ENCODE measurements around the gene RBBP6.
A peak's percentile ranks its signal among the peaks of the same experiment; 100 is the strongest.

Gene RBBP6

GRCh38 chr16:24540602-24541210 lies 1.3 kb downstream of the RBBP6 start:
- peak overlapping the region; percentile 94 for H3K4me3 ChIP-seq (ENCODE audit: control insufficient read depth, low read depth, low read length)
- no peak for TF ChIP-seq CTCF (conservative IDR thresholded peaks at IDR 0.05; ENCODE audit: control insufficient read depth, insufficient read depth, low read depth, low read length)
- no peak for DNase-seq (ENCODE audit: low read depth)

GRCh38 chr16:24541233-24541933 lies 2.0 kb downstream of the RBBP6 start:
- DNase-seq (ENCODE audit: low read depth): no peak
- no peak for TF ChIP-seq CTCF (conservative IDR thresholded peaks at IDR 0.05; ENCODE audit: control insufficient read depth, insufficient read depth, low read depth, low read length)
- H3K4me3 ChIP-seq (ENCODE audit: control insufficient read depth, low read depth, low read length): peak overlapping the region; percentile 94

- no peak overlapping the region for H3K4me3 ChIP-seq (ENCODE audit: control insufficient read depth, low read depth, low read length)
- no peak for DNase-seq (ENCODE audit: low read depth)
- no peak for TF ChIP-seq CTCF (conservative IDR thresholded peaks at IDR 0.05; ENCODE audit: control insufficient read depth, insufficient read depth, low read depth, low read length)
Measured at GRCh38 chr16:24543949-24544348, 4.6 kb downstream of the RBBP6 start.

- TF ChIP-seq CTCF (conservative IDR thresholded peaks at IDR 0.05; ENCODE audit: control insufficient read depth, insufficient read depth, low read depth, low read length): no peak
- peak; percentile 46 for DNase-seq (ENCODE audit: low read depth)
- no peak overlapping the region for H3K4me3 ChIP-seq (ENCODE audit: control insufficient read depth, low read depth, low read length)
Measured at GRCh38 chr16:24544640-24545039, 5.3 kb downstream of the RBBP6 start.

- TF ChIP-seq CTCF (conservative IDR thresholded peaks at IDR 0.05; ENCODE audit: control insufficient read depth, insufficient read depth, low read depth, low read length): no peak
- no peak overlapping the region for H3K4me3 ChIP-seq (ENCODE audit: control insufficient read depth, low read depth, low read length)
- DNase-seq (ENCODE audit: low read depth): no peak
Measured at GRCh38 chr16:24550295-24550694, 10.9 kb downstream of the RBBP6 start.

- no peak for TF ChIP-seq CTCF (conservative IDR thresholded peaks at IDR 0.05; ENCODE audit: control insufficient read depth, insufficient read depth, low read depth, low read length)
- DNase-seq (ENCODE audit: low read depth): no peak
Measured at GRCh38 chr16:24552705-24553246, 13.4 kb downstream of the RBBP6 start.

More at GRCh38 chr16:24552705-24553246, 13.4 kb downstream of the RBBP6 start:
- no peak overlapping the region for H3K4me3 ChIP-seq (ENCODE audit: control insufficient read depth, low read depth, low read length)

Measured in fibroblast of mammary gland (primary cell).